Fibroblast of pulmonary artery (primary cell): ENCODE results near the gene KAT6B.

Experiments
- DNase-seq: peaks from one replicate; pipeline ENCODE4 v3.0.0-alpha.2; 2010; ENCODE audit warnings: low read depth
- H3K4me3 ChIP-seq: replicated peaks from 2 replicates; pipeline ENCODE4 v1.5.1; 2011; ENCODE audit warnings: low read depth, mild to moderate bottlenecking, control low read depth, low read length, moderate library complexity
- TF ChIP-seq, protein P1 (sequence below): IDR thresholded peaks from 2 replicates; pipeline ENCODE4 v1.5.1; 2011; ENCODE audit warnings: mild to moderate bottlenecking, control low read depth, low read length, inconsistent platforms; ENCODE audit errors: missing control alignments

The KAT6B gene

DNA sequence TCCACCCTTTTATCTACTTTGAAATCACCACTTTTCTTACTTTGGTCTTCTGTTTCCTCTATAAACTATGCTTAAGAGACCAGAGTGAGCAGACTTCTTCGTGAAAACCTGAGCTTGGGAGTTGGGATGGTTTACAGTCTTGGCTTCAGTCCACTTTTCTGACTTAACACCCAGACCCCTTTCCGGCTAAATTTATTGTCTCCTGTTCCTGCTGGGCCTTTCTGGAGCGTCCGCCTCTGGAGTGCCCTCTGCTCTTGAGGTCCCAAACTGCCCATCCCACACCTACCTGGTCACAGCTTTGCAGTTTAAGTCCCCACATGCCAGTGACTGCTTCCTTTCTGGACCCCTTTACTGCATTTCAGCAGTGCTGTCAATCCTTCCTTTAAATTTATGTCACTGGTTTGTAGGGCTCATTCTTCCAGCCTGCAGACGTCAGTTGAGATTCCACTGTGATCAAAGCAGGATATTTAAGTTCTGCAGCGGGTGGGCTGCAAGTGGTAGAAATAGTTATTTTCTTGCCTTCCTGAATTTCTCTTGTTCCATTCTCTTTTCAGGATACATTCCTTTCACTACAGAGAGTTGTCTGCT, 80.3 kb downstream of the KAT6B start:
- DNase-seq = no peak
- TF ChIP-seq, protein P1, sequence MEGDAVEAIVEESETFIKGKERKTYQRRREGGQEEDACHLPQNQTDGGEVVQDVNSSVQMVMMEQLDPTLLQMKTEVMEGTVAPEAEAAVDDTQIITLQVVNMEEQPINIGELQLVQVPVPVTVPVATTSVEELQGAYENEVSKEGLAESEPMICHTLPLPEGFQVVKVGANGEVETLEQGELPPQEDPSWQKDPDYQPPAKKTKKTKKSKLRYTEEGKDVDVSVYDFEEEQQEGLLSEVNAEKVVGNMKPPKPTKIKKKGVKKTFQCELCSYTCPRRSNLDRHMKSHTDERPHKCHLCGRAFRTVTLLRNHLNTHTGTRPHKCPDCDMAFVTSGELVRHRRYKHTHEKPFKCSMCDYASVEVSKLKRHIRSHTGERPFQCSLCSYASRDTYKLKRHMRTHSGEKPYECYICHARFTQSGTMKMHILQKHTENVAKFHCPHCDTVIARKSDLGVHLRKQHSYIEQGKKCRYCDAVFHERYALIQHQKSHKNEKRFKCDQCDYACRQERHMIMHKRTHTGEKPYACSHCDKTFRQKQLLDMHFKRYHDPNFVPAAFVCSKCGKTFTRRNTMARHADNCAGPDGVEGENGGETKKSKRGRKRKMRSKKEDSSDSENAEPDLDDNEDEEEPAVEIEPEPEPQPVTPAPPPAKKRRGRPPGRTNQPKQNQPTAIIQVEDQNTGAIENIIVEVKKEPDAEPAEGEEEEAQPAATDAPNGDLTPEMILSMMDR = no peak
- H3K4me3 ChIP-seq = no peak overlapping the region

DNA sequence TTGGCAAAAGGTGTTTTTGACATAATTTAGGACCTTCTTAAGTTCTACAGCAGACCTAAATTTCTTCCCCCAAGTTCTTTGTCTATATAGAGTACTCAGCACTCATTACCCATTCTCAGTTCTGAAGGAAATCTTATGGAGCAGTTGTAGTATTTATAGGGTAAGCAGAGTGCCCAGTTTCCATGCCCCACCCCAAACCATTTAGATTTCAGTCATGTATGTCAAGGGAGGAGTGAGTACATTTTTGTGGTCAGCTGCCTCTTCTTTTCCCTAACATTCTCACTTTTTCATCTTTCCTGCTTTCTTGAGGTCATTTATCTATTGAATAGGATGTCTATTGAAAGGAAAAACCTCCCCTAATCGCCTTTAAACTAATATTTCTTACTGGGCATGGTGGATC, 83.3 kb downstream of the KAT6B start:
- no peak overlapping the region for H3K4me3 ChIP-seq
- no peak for DNase-seq
- TF ChIP-seq, protein P1 = no peak

DNA sequence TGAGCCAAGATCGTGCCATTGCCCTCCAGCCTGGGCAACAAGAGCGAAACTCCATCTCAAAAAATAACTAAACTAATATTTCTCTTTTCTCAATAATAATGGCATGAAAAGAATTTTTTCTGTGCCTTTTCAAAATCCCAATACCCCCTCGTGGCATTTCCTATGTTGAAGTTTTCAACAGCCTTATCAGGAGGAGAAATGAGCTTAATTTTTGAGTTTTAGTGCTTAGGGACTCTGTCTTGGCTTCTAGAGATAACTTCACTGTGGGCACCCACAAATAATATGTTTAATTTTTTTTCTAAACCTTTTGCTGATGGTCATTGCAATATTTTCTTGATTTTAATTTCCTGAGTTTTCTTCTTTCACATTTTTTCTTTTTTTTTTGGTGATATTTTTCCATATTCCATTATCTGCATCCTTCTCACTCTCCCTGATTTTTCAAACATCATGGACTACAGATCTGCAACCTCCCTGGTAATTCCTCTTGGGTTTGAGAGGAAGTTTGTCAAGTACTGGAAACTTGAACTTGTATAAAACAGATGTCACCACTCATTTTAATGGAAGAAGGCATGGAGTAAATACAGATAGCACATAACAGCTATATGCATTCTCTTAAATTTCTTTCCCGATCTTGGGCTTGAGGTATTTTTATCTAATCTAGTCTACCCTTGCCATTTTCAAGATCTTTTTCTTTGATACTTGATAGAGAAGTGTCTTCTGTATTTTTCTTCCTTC, 84.0 kb downstream of the KAT6B start:
- no peak overlapping the region for H3K4me3 ChIP-seq
- DNase-seq = no peak
- TF ChIP-seq, protein P1 = no peak

DNA sequence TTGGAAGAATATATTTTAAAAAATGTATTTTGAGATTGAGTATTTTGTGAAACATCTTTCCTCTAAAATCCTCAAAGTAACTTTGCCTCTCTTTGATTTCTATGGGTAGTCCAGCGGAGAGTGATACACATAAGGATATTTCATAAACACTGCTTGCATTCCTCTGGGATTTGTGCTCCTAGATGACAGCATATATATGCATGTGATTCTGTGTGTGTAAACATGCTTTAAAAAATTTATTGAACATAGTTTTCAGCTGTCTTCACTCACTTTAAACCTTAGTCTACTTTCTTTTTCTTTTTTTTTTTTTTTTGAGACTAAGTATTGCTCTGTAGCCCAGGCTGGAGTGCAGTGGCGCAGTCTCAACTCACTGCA, 84.6 kb downstream of the KAT6B start:
- DNase-seq = no peak
- TF ChIP-seq, protein P1 = no peak
- H3K4me3 ChIP-seq = no peak overlapping the region

DNA sequence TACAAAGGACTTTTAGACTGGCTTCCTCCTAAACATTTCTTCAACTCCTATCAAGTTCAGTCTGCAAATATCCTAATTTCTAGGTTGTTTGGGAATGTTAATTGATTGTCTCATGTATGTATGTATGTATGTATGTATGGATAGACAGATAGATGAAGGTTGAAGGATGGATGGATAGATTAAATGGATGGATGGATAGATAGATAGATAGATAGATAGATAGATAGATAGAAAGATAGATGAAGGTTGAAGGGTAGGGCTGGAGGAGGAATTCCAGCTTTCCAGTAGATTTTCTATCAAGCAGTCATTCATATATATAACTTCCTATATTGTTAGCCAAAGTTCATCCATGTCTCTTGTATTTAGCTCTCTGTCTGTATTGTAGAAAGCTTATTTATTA, 85.8 kb downstream of the KAT6B start:
- DNase-seq = no peak
- H3K4me3 ChIP-seq = no peak overlapping the region
- TF ChIP-seq, protein P1 = no peak

DNA sequence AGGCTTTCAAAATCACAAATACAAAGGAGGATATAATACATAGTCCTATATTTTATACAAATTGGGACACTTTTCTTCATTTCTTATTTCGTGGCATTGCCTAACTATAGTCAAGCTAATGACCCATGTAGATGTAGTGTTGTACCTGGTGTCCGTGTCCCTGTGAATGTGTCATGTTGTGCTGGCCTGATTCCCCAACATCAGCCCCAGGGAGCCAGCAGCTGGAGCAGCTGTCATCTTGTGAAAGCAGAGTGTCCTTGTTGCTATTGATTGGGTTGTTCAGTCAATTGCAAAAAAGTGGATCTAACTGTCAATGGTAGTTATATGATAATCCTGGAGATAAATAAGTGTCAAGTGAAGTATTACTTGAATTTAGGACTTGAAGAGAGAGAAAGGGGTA, 86.3 kb downstream of the KAT6B start:
- H3K4me3 ChIP-seq = no peak overlapping the region
- no peak for DNase-seq
- TF ChIP-seq, protein P1 = no peak
